ENCODE data around the gene HCN4.

DNA sequence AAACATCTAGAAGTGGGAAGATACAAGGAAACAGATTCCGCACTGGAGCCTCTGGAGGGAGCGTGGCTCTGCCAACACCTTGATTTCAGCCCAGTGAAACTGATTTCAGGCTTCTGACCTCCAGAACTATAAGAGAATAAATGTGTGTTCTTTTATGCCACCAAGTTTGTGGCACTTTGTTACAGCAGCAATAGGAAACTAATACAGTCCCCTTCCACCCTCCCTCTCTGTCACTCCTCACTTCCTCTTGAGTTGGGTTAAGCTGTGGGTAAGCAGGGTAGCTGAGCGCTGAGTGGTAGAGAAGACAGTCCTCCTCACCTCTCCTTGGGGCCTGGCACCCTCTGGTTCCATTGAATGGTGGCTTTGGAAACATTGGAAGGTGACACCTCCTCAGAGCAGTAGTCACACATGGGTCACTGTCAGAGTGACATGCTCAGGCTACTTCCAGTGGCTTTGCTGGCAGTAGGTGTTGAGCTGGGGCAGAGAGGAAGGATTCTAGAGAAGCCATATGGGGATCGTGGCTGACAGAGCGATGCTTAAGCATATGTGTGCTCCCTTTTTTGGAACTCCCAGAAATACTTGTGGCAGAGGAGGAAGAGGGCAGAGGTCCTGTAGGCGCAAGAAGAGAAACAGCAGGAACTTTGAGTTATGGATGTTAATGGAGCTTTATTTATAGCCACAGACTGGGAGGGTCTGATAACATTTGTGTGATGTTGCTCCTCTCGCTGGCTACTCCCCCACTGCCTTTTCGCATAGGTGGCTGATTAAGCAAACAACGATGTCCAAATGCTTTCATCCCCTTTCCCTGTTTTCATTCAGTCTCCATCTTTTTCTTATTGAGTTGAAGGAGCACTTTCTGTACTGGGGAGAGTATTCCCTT, 14.8 kb upstream of the HCN4 start:
- TF ChIP-seq, protein P1, sequence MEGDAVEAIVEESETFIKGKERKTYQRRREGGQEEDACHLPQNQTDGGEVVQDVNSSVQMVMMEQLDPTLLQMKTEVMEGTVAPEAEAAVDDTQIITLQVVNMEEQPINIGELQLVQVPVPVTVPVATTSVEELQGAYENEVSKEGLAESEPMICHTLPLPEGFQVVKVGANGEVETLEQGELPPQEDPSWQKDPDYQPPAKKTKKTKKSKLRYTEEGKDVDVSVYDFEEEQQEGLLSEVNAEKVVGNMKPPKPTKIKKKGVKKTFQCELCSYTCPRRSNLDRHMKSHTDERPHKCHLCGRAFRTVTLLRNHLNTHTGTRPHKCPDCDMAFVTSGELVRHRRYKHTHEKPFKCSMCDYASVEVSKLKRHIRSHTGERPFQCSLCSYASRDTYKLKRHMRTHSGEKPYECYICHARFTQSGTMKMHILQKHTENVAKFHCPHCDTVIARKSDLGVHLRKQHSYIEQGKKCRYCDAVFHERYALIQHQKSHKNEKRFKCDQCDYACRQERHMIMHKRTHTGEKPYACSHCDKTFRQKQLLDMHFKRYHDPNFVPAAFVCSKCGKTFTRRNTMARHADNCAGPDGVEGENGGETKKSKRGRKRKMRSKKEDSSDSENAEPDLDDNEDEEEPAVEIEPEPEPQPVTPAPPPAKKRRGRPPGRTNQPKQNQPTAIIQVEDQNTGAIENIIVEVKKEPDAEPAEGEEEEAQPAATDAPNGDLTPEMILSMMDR (conservative IDR thresholded peaks at IDR 0.05; ENCODE audit: low read depth, low read length): no peak
- no peak for TF ChIP-seq EZH2 (IDR thresholded peaks at IDR 0.05; ENCODE audit: borderline replicate concordance, low read depth, low read length, poor library complexity, severe bottlenecking)

Data from A673 (cell line).